H1 (cell line): ENCODE data around the gene CLASP2. TPM values are rescaled to one million over a fixed set of nuclear protein-coding genes. Genes with fewer than 3 reads are reported as not detected.

Source experiments
- CBX5 ChIP-seq: fragments of 300-800, 300-1000 bp; sonication (generic); IDR thresholded peaks from 2 replicates; pipeline ENCODE4 v1.7.1; 2016; ENCODE audit warnings: antibody characterized with exemption, low read length, low read depth
- CHD1 ChIP-seq: IDR thresholded peaks from 2 replicates; pipeline ENCODE4 v1.6.1; 2012; ENCODE audit warnings: low read depth, low read length, improper control_type of control experiment
- EGR1 ChIP-seq: IDR thresholded peaks from 2 replicates; pipeline ENCODE4 v1.6.1; 2011; ENCODE audit warnings: low read depth, low read length, borderline replicate concordance
- HDAC2 ChIP-seq, 2 experiments: fragments of 300-600 bp in 1 of 2; sonication (generic) in 1 of 2; IDR thresholded peaks; 2 replicates each; pipeline ENCODE4 v1.6.1; 2011 to 2012; ENCODE audit warnings: low read depth in 2 of 2, low read length in 2 of 2, mild to moderate bottlenecking in 2 of 2, moderate library complexity in 2 of 2, borderline replicate concordance in 1 of 2, inconsistent platforms in 1 of 2
- RFX5 ChIP-seq: IDR thresholded peaks from 2 replicates; pipeline ENCODE4 v1.6.1; 2011; ENCODE audit warnings: low read depth, low read length, improper control_type of control experiment, borderline replicate concordance
- RXRA ChIP-seq: IDR thresholded peaks from 2 replicates; pipeline ENCODE4 v1.6.1; 2011; ENCODE audit warnings: low read depth, mild to moderate bottlenecking, low read length, moderate library complexity; ENCODE audit not compliant: insufficient read depth
- SAP30 ChIP-seq: fragments of 300-600 bp; sonication (generic); IDR thresholded peaks from 2 replicates; pipeline ENCODE4 v1.7.1; 2012; ENCODE audit warnings: low read length, moderate library complexity, mild to moderate bottlenecking, inconsistent platforms; ENCODE audit not compliant: insufficient read depth, insufficient replicate concordance
- polyA plus RNA-seq, 7 experiments: library from polyadenylated mRNA; depleted of rRNA in 3 of 7; stranded (reverse) in 5 of 7; unstranded in 2 of 7; fragments of >200 nt in 5 of 7; fragments of 200-250 nt in 2 of 7; gene quantifications; 1 replicate in 5 of 7; 2 replicates in 1 of 7; 4 replicates in 1 of 7; pipeline versions ENCODE4 v1.2.1 to v1.2.3, GENCODE V29; 2011 to 2013; ENCODE audit warnings: missing spikeins in 2 of 7, mixed read lengths in 2 of 7
- total RNA-seq: library from RNA; stranded (reverse); fragmentation: NEBNext Ultra II Directional; extraction: Animal tissue kit (Norgen Biotek cat#: 25700); gene quantifications from 2 replicates; pipeline ENCODE4 v1.2.1, GENCODE V29; 2021
- TF ChIP-seq, protein P1 (sequence below): fragments of 300-600 bp; sonication (generic); IDR thresholded peaks from 2 replicates; pipeline ENCODE4 v1.7.1; 2012; ENCODE audit warnings: low read length, moderate library complexity, mild to moderate bottlenecking, inconsistent platforms; ENCODE audit not compliant: insufficient replicate concordance
- TF ChIP-seq, protein P2 (sequence below): IDR thresholded peaks from 2 replicates; pipeline ENCODE4 v1.6.1; 2012; ENCODE audit warnings: inconsistent platforms

CLASP2 gene
- total and polyA plus RNA-seq, 2 of the 8 experiments (the other 6 are each of a cell fraction or from before 2014, with no cell fraction given): 21.7 to 58.0 TPM

DNA sequence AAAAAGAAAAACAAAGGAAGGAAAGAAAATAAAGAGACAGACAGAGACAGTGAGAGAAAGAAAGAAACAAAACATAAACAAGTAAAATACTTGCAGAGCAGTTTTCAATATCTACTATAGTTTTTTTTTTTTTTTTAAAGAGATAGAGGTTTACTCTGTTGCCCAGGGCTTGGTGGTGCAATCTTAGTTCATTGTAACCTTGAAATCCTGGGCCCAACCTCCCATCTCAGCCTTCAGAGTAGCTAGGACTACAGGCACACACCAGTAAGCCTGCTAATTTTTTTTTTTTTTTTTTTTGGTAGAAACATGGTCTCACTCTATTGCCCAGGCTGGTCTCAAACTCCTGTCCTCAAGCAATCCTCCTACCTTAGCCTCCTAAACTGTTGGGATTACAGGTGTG lies 23.1 kb downstream of the CLASP2 start (continued):
- TF ChIP-seq, protein P1, sequence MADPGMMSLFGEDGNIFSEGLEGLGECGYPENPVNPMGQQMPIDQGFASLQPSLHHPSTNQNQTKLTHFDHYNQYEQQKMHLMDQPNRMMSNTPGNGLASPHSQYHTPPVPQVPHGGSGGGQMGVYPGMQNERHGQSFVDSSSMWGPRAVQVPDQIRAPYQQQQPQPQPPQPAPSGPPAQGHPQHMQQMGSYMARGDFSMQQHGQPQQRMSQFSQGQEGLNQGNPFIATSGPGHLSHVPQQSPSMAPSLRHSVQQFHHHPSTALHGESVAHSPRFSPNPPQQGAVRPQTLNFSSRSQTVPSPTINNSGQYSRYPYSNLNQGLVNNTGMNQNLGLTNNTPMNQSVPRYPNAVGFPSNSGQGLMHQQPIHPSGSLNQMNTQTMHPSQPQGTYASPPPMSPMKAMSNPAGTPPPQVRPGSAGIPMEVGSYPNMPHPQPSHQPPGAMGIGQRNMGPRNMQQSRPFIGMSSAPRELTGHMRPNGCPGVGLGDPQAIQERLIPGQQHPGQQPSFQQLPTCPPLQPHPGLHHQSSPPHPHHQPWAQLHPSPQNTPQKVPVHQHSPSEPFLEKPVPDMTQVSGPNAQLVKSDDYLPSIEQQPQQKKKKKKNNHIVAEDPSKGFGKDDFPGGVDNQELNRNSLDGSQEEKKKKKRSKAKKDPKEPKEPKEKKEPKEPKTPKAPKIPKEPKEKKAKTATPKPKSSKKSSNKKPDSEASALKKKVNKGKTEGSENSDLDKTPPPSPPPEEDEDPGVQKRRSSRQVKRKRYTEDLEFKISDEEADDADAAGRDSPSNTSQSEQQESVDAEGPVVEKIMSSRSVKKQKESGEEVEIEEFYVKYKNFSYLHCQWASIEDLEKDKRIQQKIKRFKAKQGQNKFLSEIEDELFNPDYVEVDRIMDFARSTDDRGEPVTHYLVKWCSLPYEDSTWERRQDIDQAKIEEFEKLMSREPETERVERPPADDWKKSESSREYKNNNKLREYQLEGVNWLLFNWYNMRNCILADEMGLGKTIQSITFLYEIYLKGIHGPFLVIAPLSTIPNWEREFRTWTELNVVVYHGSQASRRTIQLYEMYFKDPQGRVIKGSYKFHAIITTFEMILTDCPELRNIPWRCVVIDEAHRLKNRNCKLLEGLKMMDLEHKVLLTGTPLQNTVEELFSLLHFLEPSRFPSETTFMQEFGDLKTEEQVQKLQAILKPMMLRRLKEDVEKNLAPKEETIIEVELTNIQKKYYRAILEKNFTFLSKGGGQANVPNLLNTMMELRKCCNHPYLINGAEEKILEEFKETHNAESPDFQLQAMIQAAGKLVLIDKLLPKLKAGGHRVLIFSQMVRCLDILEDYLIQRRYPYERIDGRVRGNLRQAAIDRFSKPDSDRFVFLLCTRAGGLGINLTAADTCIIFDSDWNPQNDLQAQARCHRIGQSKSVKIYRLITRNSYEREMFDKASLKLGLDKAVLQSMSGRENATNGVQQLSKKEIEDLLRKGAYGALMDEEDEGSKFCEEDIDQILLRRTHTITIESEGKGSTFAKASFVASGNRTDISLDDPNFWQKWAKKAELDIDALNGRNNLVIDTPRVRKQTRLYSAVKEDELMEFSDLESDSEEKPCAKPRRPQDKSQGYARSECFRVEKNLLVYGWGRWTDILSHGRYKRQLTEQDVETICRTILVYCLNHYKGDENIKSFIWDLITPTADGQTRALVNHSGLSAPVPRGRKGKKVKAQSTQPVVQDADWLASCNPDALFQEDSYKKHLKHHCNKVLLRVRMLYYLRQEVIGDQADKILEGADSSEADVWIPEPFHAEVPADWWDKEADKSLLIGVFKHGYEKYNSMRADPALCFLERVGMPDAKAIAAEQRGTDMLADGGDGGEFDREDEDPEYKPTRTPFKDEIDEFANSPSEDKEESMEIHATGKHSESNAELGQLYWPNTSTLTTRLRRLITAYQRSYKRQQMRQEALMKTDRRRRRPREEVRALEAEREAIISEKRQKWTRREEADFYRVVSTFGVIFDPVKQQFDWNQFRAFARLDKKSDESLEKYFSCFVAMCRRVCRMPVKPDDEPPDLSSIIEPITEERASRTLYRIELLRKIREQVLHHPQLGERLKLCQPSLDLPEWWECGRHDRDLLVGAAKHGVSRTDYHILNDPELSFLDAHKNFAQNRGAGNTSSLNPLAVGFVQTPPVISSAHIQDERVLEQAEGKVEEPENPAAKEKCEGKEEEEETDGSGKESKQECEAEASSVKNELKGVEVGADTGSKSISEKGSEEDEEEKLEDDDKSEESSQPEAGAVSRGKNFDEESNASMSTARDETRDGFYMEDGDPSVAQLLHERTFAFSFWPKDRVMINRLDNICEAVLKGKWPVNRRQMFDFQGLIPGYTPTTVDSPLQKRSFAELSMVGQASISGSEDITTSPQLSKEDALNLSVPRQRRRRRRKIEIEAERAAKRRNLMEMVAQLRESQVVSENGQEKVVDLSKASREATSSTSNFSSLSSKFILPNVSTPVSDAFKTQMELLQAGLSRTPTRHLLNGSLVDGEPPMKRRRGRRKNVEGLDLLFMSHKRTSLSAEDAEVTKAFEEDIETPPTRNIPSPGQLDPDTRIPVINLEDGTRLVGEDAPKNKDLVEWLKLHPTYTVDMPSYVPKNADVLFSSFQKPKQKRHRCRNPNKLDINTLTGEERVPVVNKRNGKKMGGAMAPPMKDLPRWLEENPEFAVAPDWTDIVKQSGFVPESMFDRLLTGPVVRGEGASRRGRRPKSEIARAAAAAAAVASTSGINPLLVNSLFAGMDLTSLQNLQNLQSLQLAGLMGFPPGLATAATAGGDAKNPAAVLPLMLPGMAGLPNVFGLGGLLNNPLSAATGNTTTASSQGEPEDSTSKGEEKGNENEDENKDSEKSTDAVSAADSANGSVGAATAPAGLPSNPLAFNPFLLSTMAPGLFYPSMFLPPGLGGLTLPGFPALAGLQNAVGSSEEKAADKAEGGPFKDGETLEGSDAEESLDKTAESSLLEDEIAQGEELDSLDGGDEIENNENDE: no peak
- no peak for TF ChIP-seq EGR1
- TF ChIP-seq CBX5: no peak
- no peak for TF ChIP-seq CHD1
- TF ChIP-seq HDAC2 (IDR thresholded peaks at IDR 0.05; ENCODE audit: borderline replicate concordance in 1 of 2, low read depth in 2 of 2, low read length in 2 of 2): no peak
- no peak for TF ChIP-seq RXRA
- TF ChIP-seq, protein P2, sequence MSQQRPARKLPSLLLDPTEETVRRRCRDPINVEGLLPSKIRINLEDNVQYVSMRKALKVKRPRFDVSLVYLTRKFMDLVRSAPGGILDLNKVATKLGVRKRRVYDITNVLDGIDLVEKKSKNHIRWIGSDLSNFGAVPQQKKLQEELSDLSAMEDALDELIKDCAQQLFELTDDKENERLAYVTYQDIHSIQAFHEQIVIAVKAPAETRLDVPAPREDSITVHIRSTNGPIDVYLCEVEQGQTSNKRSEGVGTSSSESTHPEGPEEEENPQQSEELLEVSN: no peak
- TF ChIP-seq RFX5: no peak
- no peak for TF ChIP-seq SAP30
